ENCODE data around the gene DRD4.

DNA sequence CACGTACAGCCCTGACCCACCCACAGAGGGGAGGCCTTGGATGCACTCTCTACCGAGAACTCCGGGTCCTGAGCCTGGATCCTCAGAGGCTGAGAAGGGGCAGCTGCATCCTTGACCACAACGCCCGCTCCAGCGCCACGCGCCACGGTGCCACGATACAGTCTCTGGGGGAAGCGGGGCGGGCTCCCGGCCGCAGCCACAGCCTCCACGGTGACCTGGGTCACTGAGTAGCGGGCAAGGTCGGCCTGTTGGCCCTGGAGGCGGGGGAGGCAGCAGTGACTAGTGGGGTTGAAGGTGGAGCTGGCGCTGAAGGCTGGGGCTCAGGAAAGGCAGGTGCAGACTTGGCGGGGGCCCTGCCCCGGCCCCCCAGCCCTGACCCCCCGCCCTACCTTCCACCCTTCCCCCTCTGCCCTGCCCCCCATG, 17.4 kb upstream of the DRD4 start:
- TF ChIP-seq KMT2A (CRISPR knock-in tag; IDR thresholded peaks at IDR 0.05) (no peak), POLR2AphosphoS5 (IDR thresholded peaks at IDR 0.05; ENCODE audit: low read depth, low read length) (no peak)
- TF ChIP-seq, protein P1, sequence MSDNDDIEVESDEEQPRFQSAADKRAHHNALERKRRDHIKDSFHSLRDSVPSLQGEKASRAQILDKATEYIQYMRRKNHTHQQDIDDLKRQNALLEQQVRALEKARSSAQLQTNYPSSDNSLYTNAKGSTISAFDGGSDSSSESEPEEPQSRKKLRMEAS (IDR thresholded peaks at IDR 0.05) = no peak

Measured in HepG2 (cell line).